Natural killer cell (primary cell): ENCODE measurements around the gene PCDH1. TPM values are rescaled to one million over a fixed set of nuclear protein-coding genes. Genes with fewer than 3 reads are reported as not detected.
A peak's percentile ranks its signal among the peaks of the same experiment; 100 is the strongest.
"Not testable (repeated sequence)": the region's sequence is repeated elsewhere in the genome, so short reads cannot be mapped to it uniquely, and the experiment has no call there.

Experiments
- ATAC-seq, 3 donors: fragments of 150-1000 bp in 2 of 3; fragments of 200-7000 bp in 1 of 3; cut with Tn5 transposase; 1 replicate in 1 of 3; 2 replicates in 2 of 3; pipeline ENCODE4 v1.10.0; 2021; ENCODE audit warnings: mild to moderate bottlenecking in 2 of 3, moderate library complexity in 2 of 3
- DNase-seq, 2 donors: peaks; one replicate each; pipeline versions ENCODE4 v3.0.0 to v3.0.0-alpha.2; 2013 to 2021; ENCODE audit warnings: mixed read lengths in 1 of 2
- H3K27ac ChIP-seq: one replicate; pipeline ENCODE4 v1.5.1; 2013; ENCODE audit warnings: mild to moderate bottlenecking, low read length
- H3K27me3 ChIP-seq: one replicate; pipeline ENCODE4 v1.6.1; 2013; ENCODE audit warnings: low read length; ENCODE audit not compliant: control insufficient read depth, insufficient read depth
- H3K36me3 ChIP-seq: one replicate; pipeline ENCODE4 v1.6.1; 2013; ENCODE audit warnings: low read length; ENCODE audit not compliant: control insufficient read depth, insufficient read depth
- H3K4me1 ChIP-seq: one replicate; pipeline ENCODE4 v1.6.1; 2013; ENCODE audit warnings: low read length; ENCODE audit not compliant: control insufficient read depth, insufficient read depth
- H3K4me3 ChIP-seq: one replicate; pipeline ENCODE4 v1.5.1; 2013; ENCODE audit warnings: low read length
- H3K9me3 ChIP-seq: one replicate; pipeline ENCODE4 v1.6.1; 2013; ENCODE audit warnings: low read length; ENCODE audit not compliant: control insufficient read depth, insufficient read depth
- H3K27ac Mint-ChIP-seq, 2 donors: one replicate each; pipeline ENCODE4 v1.8.0; 2022; ENCODE audit warnings: mild to moderate bottlenecking in 2 of 2, mixed read lengths in 2 of 2, moderate library complexity in 1 of 2
- H3K27me3 Mint-ChIP-seq, 2 donors: one replicate each; pipeline ENCODE4 v1.8.0; 2022; ENCODE audit warnings: low read depth in 2 of 2, mixed read lengths in 2 of 2
- H3K36me3 Mint-ChIP-seq: one replicate; pipeline ENCODE4 v1.8.0; 2022; ENCODE audit warnings: mixed read lengths
- H3K4me1 Mint-ChIP-seq, 2 donors: one replicate each; pipeline ENCODE4 v1.8.0; 2022; ENCODE audit warnings: mixed read lengths in 2 of 2
- H3K4me3 Mint-ChIP-seq: one replicate; pipeline ENCODE4 v1.8.0; 2022; ENCODE audit warnings: mild to moderate bottlenecking, moderate library complexity, mixed read lengths
- H3K9me3 Mint-ChIP-seq, 2 donors: one replicate each; pipeline ENCODE4 v1.8.0; 2022; ENCODE audit warnings: mixed read lengths in 2 of 2
- CTCF ChIP-seq: fragments of 200-600 bp; IDR thresholded peaks from one replicate; pipeline ENCODE4 v1.8.0; 2022; ENCODE audit warnings: antibody characterized with exemption
- WGBS: methylation state at CpG from one replicate; pipeline ENCODE4 v1.1.7; 2013; ENCODE audit warnings: missing lambda C conversion rate; ENCODE audit not compliant: insufficient coverage; 5-methylcytosine and 5-hydroxymethylcytosine counted together
- intact Hi-C: fragments of 100-400 bp; cut with micrococcal nuclease; formaldehyde crosslinking; loops from one replicate; pipeline ENCODE4 v1.14.2; 2022
- total RNA-seq, 4 donors: library from RNA; stranded (reverse); fragments of 120-200 nt in 1 of 4; gene quantifications; one replicate each; pipeline versions ENCODE4 v1.2.3 to v1.2.4, GENCODE V29; 2013 to 2022

PCDH1 gene
- 10 to 100 TPM; 19.2 to 39.2 (median 32.1) TPM for total RNA-seq
- total RNA-seq (2013): 12.0 TPM

- intact Hi-C loops: loop anchor here (2.0 to 5.0 kb wide), 4 partner anchors 66 to 185 kb away; partner anchors contain the start of gene RNF14
- WGBS: under 1% methylated on average over 33 of the region's 63 CpGs
- Histone ChIP-seq H3K27me3 (peaks cover 52% of the 10 kb centered on the region), H3K27ac (peak within 1 kb of the TSS; percentile 23), H3K9me3 (no peaks in the 10 kb centered on the region), H3K4me3 (peak within 1 kb of the TSS; percentile 52), H3K4me1 (peaks cover 38% of the 10 kb centered on the region), H3K36me3 (no peaks in the 10 kb centered on the region)
- Mint-ChIP-seq H3K9me3 (no peaks in the 10 kb centered on the region), H3K4me3 (peak within 1 kb of the TSS; percentile 89), H3K27me3 (peaks cover 26 to 49% of the 10 kb centered on the region in 2 donors), H3K36me3 (no peaks in the 10 kb centered on the region), H3K4me1 (peaks cover 39 to 58% of the 10 kb centered on the region in 2 donors), H3K27ac (peak within 1 kb of the TSS; percentile 61 to 82)
- DNase-seq: peak; percentile 37 to 60
- ATAC-seq: peak; percentile 14 to 33 (median 27)
- no peak for TF ChIP-seq CTCF
Observed at GRCh38 chr5:141878186-141878710, at the start of gene PCDH1. PCDH1 (minus strand) TSS chr5:141878410; CDS start chr5:141878262, 148 bp downstream.

- Mint-ChIP-seq H3K4me1 (peaks cover 18 to 34% of the 10 kb centered on the region in 2 donors), H3K36me3 (peaks cover 8% of the 10 kb centered on the region), H3K9me3 (no peaks in the 10 kb centered on the region), H3K4me3 (no peak overlapping the region), H3K27ac (no peak overlapping the region), H3K27me3 (no peaks in the 10 kb centered on the region)
- Histone ChIP-seq H3K9me3 (no peaks in the 10 kb centered on the region), H3K4me3 (no peak overlapping the region), H3K36me3 (peaks cover 59% of the 10 kb centered on the region), H3K4me1 (peaks cover 18% of the 10 kb centered on the region), H3K27me3 (no peaks in the 10 kb centered on the region), H3K27ac (no peak overlapping the region)
- intact Hi-C loops: no loop called here
- TF ChIP-seq CTCF: no peak
- ATAC-seq (no peak), DNase-seq (no peak)
- 93% methylated on average over 2 of the region's 2 CpGs for WGBS
Observed at GRCh38 chr5:141926434-141926833, 48.2 kb upstream of the PCDH1 start.

- WGBS: 0% methylated on average over 53 of the region's 53 CpGs
Observed at GRCh38 chr5:141923448-141924313, 45.5 kb upstream of the PCDH1 start, which contains the start of gene DELE1. DELE1 (plus strand) TSS chr5:141923871; CDS start chr5:141923942, 71 bp downstream.

DNA sequence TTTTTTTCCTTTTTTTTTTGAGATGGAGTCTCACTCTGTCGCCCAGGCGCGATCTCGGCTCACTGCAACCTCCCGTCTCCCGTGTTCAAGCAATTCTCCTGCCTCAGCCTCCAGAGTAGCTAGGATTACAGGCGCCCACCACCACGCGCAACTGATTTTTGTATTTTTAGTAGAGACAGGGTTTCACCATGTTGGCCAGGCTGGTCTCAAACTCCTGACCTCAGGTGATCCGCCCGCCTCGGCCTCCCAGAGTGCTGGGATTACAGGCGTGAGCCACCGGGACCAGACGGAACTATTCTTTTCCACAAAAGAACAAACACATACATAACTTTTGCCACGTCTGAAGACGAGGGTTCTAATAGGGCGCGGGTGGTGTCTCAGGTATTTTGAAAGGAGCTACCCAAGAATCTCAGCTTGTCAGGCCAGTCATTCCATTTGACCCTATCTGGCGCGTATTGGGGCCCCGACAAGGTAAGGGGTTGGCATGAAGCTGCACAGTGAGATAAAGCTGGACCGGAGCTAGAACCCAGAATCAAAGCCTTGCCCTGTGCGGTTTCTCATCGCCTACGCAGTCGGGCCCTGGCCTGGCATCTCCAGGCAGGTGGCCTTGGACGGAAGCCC, 44.7 kb upstream of the PCDH1 start:
- Mint-ChIP-seq H3K27ac (peak overlapping the region; percentile 97), H3K4me1 (peaks cover 18 to 30% of the 10 kb centered on the region in 2 donors), H3K4me3 (peak overlapping the region; percentile 97)
- peak in 1 of 3 donors; percentile 0 for ATAC-seq
- Histone ChIP-seq H3K4me3 (peak overlapping the region; percentile 93), H3K36me3 (peaks cover 25% of the 10 kb centered on the region), H3K27ac (peak overlapping the region; percentile 97), H3K4me1 (peaks cover 18% of the 10 kb centered on the region)
- H3K27me3 ChIP-seq, H3K27me3 Mint-ChIP-seq, H3K36me3 Mint-ChIP-seq, DNase-seq, H3K9me3 Mint-ChIP-seq, H3K9me3 ChIP-seq: not testable (repeated sequence)
- WGBS: 61% methylated on average over 25 of the region's 28 CpGs
- intact Hi-C loops: loop anchor here (1.0 to 2.0 kb wide), 3 partner anchors 37 to 74 kb away; partner anchors contain the start of gene RNF14

More at GRCh38 chr5:141923448-141924313, 45.5 kb upstream of the PCDH1 start, which contains the start of gene DELE1:
- peaks cover 18 to 34% of the 10 kb centered on the region in 2 donors for H3K4me1 Mint-ChIP-seq
- peak; percentile 86 to 92 for DNase-seq
- H3K9me3 ChIP-seq: no peaks in the 10 kb centered on the region
- peaks cover 33% of the 10 kb centered on the region for H3K36me3 ChIP-seq
- intact Hi-C loops: loop anchor here (1.0 to 2.0 kb wide), 3 partner anchors 37 to 75 kb away; partner anchors contain the start of gene RNF14
- H3K27me3 ChIP-seq: no peaks in the 10 kb centered on the region
- H3K27ac ChIP-seq: peak within 1 kb of the TSS; percentile 97
- H3K27me3 Mint-ChIP-seq: peaks cover 0 to 4% of the 10 kb centered on the region in 2 donors
- H3K4me1 ChIP-seq: peaks cover 18% of the 10 kb centered on the region
- peak within 1 kb of the TSS; percentile 97 for H3K27ac Mint-ChIP-seq
- ATAC-seq: peak; percentile 96 to 98 (median 96)
- peak within 1 kb of the TSS; percentile 93 for H3K4me3 ChIP-seq
- H3K4me3 Mint-ChIP-seq: peak within 1 kb of the TSS; percentile 97
- H3K9me3 Mint-ChIP-seq: no peaks in the 10 kb centered on the region
- TF ChIP-seq CTCF: no peak
- no peaks in the 10 kb centered on the region for H3K36me3 Mint-ChIP-seq
